Osteoblast (primary cell): ENCODE measurements around the gene SORL1. TPM values are rescaled to one million over a fixed set of nuclear protein-coding genes. Genes with fewer than 3 reads are reported as not detected.

ENCODE experiments used
- DNase-seq: peaks from one replicate; pipeline ENCODE4 v3.0.0; 2011; ENCODE audit warnings: low spot score, mixed read lengths; ENCODE audit not compliant: insufficient read length; ENCODE audit errors: missing footprints
- H2AFZ ChIP-seq: 2 replicates; pipeline ENCODE4 v1.6.0; 2011; ENCODE audit warnings: mild to moderate bottlenecking, low read length
- H3K27ac ChIP-seq: 2 replicates; pipeline ENCODE4 v1.5.1; 2011; ENCODE audit warnings: mild to moderate bottlenecking, low read depth, low read length, moderate library complexity
- H3K27me3 ChIP-seq: 2 replicates; pipeline ENCODE4 v1.6.0; 2012; ENCODE audit warnings: mild to moderate bottlenecking, control low read depth, inconsistent platforms, low read length, moderate library complexity; ENCODE audit not compliant: insufficient read depth
- H3K36me3 ChIP-seq: 2 replicates; pipeline ENCODE4 v1.5.1; 2011; ENCODE audit warnings: mild to moderate bottlenecking, low read length, control low read depth, moderate library complexity; ENCODE audit not compliant: insufficient read depth
- H3K4me1 ChIP-seq: 2 replicates; pipeline ENCODE4 v1.5.1; 2011; ENCODE audit warnings: mild to moderate bottlenecking, low read length, control low read depth, moderate library complexity; ENCODE audit not compliant: insufficient read depth
- H3K4me2 ChIP-seq: 2 replicates; pipeline ENCODE4 v1.6.0; 2011; ENCODE audit warnings: mild to moderate bottlenecking, low read length; ENCODE audit not compliant: insufficient read depth
- H3K4me3 ChIP-seq: fragments of 200-600 bp; sonication (generic); 3 replicates; pipeline ENCODE4 v1.5.1; 2012; ENCODE audit warnings: mild to moderate bottlenecking, low read length, inconsistent platforms; ENCODE audit not compliant: insufficient read depth
- H3K79me2 ChIP-seq: 2 replicates; pipeline ENCODE4 v1.6.0; 2012; ENCODE audit warnings: mild to moderate bottlenecking, low read length, control low read depth, inconsistent platforms; ENCODE audit not compliant: insufficient read depth
- H3K9me3 ChIP-seq: 2 replicates; pipeline ENCODE4 v1.5.1; 2011; ENCODE audit warnings: low read depth, low read length, control low read depth
- H4K20me1 ChIP-seq: 2 replicates; pipeline ENCODE4 v1.6.0; 2012; ENCODE audit warnings: mild to moderate bottlenecking, low read length, control low read depth; ENCODE audit not compliant: insufficient read depth
- total RNA-seq: library from RNA; depleted of rRNA; stranded (reverse); fragments of >200 nt; gene quantifications from 2 replicates; pipeline ENCODE4 v1.2.3, GENCODE V29; 2012
- TF ChIP-seq, protein P1 (sequence below): IDR thresholded peaks from 2 replicates; pipeline ENCODE4 v1.5.1; 2011; ENCODE audit warnings: mild to moderate bottlenecking, low read depth, low read length, moderate library complexity; ENCODE audit errors: extremely low read depth

SORL1 gene
- total RNA-seq, 1 donor: 0.36 TPM

DNA sequence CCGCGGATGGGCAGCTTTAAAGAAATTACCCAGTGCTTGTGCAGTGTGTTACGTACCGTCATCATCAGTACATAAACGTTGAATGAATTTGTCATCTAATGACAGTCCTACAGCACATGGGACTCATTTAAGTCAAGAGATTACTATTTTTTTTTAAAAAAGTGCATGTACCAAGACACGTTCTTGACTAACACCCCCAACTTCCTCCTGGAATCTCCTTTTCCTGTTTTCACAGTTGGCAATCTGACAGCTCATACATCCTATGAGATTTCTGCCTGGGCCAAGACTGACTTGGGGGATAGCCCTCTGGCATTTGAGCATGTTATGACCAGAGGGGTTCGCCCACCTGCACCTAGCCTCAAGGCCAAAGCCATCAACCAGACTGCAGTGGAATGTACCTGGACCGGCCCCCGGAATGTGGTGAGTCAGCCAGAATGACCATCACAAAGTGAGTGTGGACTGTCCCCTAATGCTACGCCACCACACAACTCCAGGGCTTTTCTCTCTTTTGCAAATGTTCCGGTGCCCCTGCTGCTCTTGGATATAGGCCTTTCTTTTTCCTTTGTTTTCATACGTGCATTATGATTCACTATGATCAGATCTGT is 162.6 kb downstream of the SORL1 start:
- H3K27me3 ChIP-seq: peaks cover 30% of the 10 kb centered on the region
- DNase-seq: no peak
- peaks cover 11% of the 10 kb centered on the region for H3K4me1 ChIP-seq
- TF ChIP-seq, protein P1, sequence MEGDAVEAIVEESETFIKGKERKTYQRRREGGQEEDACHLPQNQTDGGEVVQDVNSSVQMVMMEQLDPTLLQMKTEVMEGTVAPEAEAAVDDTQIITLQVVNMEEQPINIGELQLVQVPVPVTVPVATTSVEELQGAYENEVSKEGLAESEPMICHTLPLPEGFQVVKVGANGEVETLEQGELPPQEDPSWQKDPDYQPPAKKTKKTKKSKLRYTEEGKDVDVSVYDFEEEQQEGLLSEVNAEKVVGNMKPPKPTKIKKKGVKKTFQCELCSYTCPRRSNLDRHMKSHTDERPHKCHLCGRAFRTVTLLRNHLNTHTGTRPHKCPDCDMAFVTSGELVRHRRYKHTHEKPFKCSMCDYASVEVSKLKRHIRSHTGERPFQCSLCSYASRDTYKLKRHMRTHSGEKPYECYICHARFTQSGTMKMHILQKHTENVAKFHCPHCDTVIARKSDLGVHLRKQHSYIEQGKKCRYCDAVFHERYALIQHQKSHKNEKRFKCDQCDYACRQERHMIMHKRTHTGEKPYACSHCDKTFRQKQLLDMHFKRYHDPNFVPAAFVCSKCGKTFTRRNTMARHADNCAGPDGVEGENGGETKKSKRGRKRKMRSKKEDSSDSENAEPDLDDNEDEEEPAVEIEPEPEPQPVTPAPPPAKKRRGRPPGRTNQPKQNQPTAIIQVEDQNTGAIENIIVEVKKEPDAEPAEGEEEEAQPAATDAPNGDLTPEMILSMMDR: no peak
- no peaks in the 10 kb centered on the region for H3K79me2 ChIP-seq
- no peak overlapping the region for H3K4me2 ChIP-seq
- no peaks in the 10 kb centered on the region for H3K36me3 ChIP-seq
- no peak overlapping the region for H3K4me3 ChIP-seq
- no peak overlapping the region for H3K27ac ChIP-seq
- no peaks in the 10 kb centered on the region for H3K9me3 ChIP-seq
- H2AFZ ChIP-seq: no peak overlapping the region
- no peaks in the 10 kb centered on the region for H4K20me1 ChIP-seq

DNA sequence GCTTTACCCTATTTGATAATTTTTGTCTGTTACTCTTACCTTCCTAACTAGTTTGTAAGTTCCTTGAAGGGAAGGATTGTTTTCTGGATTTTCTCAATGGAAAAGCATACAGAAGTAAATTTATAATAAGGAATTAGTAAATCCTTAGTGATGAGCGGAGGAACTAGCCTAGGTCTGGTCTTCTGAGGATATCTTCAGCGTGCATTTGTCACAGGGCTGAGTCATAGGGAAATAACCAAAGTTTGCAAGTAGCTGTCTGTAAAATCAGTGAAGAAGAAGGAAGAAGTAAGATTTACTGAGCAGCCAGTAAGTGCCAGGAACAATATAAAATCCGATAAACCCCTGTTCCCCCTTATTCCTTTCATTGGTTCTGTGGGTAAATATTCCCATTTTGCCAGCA is 163.4 kb downstream of the SORL1 start:
- DNase-seq: no peak
- TF ChIP-seq, protein P1: no peak
- H3K4me1 ChIP-seq: peaks cover 11% of the 10 kb centered on the region

DNA sequence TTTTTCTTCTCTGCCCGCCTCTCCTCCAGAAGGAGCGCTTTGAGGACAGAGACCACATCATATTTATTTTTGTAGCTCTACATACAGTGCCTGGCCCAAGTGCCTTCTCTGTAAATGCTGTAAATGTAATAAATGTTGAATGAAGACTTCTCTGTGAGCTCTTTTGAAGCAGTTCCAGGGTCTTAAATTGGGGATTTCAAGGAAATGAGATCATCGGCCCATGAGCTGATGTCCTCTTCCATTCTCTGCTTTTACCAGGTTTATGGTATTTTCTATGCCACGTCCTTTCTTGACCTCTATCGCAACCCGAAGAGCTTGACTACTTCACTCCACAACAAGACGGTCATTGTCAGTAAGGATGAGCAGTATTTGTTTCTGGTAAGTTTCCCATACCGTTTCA is 166.4 kb downstream of the SORL1 start:
- TF ChIP-seq, protein P1: no peak
- Histone ChIP-seq H3K4me3 (no peak overlapping the region), H4K20me1 (no peaks in the 10 kb centered on the region), H2AFZ (no peak overlapping the region), H3K79me2 (no peaks in the 10 kb centered on the region), H3K9me3 (no peaks in the 10 kb centered on the region), H3K4me1 (peaks cover 11% of the 10 kb centered on the region), H3K27me3 (peaks cover 4% of the 10 kb centered on the region), H3K4me2 (peak overlapping the region; percentile 18), H3K27ac (no peak overlapping the region), H3K36me3 (no peaks in the 10 kb centered on the region)
- peak; percentile 46 for DNase-seq

More for the DNA sequence above, 163.4 kb downstream of the SORL1 start:
- no peaks in the 10 kb centered on the region for H4K20me1 ChIP-seq
- H3K79me2 ChIP-seq: no peaks in the 10 kb centered on the region
- no peak overlapping the region for H3K4me3 ChIP-seq
- H3K36me3 ChIP-seq: no peaks in the 10 kb centered on the region
- no peak overlapping the region for H2AFZ ChIP-seq
- H3K27me3 ChIP-seq: peaks cover 22% of the 10 kb centered on the region
- H3K4me2 ChIP-seq: no peak overlapping the region
- H3K27ac ChIP-seq: no peak overlapping the region
- no peaks in the 10 kb centered on the region for H3K9me3 ChIP-seq

DNA sequence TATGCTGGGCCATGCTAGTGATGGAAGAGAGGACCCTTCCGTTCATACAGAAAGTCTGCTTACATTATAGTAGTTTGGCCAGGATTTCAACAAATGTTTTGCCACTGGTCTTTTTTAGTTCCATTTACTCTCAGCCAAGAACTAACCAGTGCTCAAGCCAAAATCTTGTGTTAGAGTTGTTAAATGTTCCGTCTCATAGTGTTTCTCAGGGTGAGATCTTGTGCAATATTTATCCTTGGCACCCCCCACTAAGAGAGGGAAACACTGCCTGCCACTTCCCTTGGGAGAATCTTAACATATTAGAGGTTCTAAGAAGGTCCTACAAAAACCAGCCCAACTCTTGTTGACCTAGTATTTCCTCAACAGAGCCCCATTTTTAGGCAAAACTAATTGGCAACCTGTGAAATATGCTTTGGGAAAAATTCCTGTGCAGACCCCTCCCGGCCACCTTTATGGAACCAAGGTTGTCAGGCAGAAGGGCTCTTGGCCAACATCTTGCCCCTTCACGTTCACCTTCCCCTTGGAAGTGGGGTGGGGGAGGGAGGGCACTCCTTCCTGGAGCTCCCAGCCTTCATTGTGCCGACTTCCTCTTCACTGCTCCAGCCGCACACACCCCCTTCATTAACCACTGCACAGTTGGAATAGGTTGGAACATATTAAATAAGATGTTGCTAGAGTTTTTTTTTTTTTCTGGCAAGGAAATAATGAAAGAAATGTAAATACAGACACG is 173.8 kb downstream of the SORL1 start:
- H3K9me3 ChIP-seq: no peaks in the 10 kb centered on the region
- DNase-seq: no peak

More for the DNA sequence above, 173.8 kb downstream of the SORL1 start:
- H3K79me2 ChIP-seq: no peaks in the 10 kb centered on the region
- H2AFZ ChIP-seq: no peak overlapping the region
- no peak overlapping the region for H3K4me2 ChIP-seq
- H3K36me3 ChIP-seq: no peaks in the 10 kb centered on the region
- no peaks in the 10 kb centered on the region for H3K27me3 ChIP-seq
- H3K4me1 ChIP-seq: peaks cover 18% of the 10 kb centered on the region
- no peaks in the 10 kb centered on the region for H4K20me1 ChIP-seq
- no peak overlapping the region for H3K4me3 ChIP-seq
- TF ChIP-seq, protein P1: no peak
- H3K27ac ChIP-seq: no peak overlapping the region
